Activated CD8-positive, alpha-beta T cell treated with anti-CD3 and anti-CD28 coated beads for 36 hours (primary cell): ENCODE measurements around the gene CTSC. TPM values are rescaled to one million over a fixed set of nuclear protein-coding genes. Genes with fewer than 3 reads are reported as not detected.

Source experiments
- ATAC-seq: fragments of 200-7000 bp; cut with Tn5 transposase; one replicate; pipeline ENCODE4 v1.10.0; 2021; ENCODE audit warnings: mild to moderate bottlenecking, moderate library complexity
- CTCF ChIA-PET: fragments of 350-600 bp; sonication (Branson Sonifier 250); formaldehyde crosslinking; loops from one replicate; lab custom pipeline; 2021; ENCODE audit warnings: antibody characterized with exemption; lab: Charles Lee
- POLR2A ChIA-PET: fragments of 350-600 bp; sonication (Branson Sonifier 250); formaldehyde crosslinking; loops from one replicate; lab custom pipeline; 2021; ENCODE audit warnings: antibody characterized with exemption; lab: Charles Lee
- DNase-seq: peaks from one replicate; pipeline ENCODE4 v3.0.0-alpha.2; 2020
- H3K27ac Mint-ChIP-seq: one replicate; pipeline ENCODE4 v1.8.0; 2021; ENCODE audit warnings: mild to moderate bottlenecking, mixed read lengths
- H3K27me3 Mint-ChIP-seq: one replicate; pipeline ENCODE4 v1.8.0; 2021; ENCODE audit warnings: mixed read lengths
- H3K36me3 Mint-ChIP-seq: one replicate; pipeline ENCODE4 v1.8.0; 2021; ENCODE audit warnings: low read depth, mixed read lengths
- H3K4me1 Mint-ChIP-seq: one replicate; pipeline ENCODE4 v1.8.0; 2021; ENCODE audit warnings: low read depth, mixed read lengths
- H3K4me3 Mint-ChIP-seq: one replicate; pipeline ENCODE4 v1.8.0; 2021; ENCODE audit warnings: mild to moderate bottlenecking, moderate library complexity, mixed read lengths
- H3K9me3 Mint-ChIP-seq: one replicate; pipeline ENCODE4 v1.8.0; 2021; ENCODE audit warnings: mixed read lengths
- intact Hi-C: fragments of 100-400 bp; cut with micrococcal nuclease; formaldehyde crosslinking; loops from one replicate; pipeline ENCODE4 v1.10.0; 2022
- total RNA-seq, 2 experiments: library from RNA; stranded (reverse); gene quantifications; one replicate each; pipeline ENCODE4 v1.2.3, GENCODE V29; 2021
- TF ChIP-seq, protein P1 (sequence below): fragments of 200-600 bp; IDR thresholded peaks from one replicate; pipeline ENCODE4 v1.8.0; 2022; ENCODE audit warnings: antibody characterized with exemption, mild to moderate bottlenecking

The CTSC gene
- total RNA-seq, 2 experiments from 2014 or later: 59.8 to 70.0 TPM

DNA sequence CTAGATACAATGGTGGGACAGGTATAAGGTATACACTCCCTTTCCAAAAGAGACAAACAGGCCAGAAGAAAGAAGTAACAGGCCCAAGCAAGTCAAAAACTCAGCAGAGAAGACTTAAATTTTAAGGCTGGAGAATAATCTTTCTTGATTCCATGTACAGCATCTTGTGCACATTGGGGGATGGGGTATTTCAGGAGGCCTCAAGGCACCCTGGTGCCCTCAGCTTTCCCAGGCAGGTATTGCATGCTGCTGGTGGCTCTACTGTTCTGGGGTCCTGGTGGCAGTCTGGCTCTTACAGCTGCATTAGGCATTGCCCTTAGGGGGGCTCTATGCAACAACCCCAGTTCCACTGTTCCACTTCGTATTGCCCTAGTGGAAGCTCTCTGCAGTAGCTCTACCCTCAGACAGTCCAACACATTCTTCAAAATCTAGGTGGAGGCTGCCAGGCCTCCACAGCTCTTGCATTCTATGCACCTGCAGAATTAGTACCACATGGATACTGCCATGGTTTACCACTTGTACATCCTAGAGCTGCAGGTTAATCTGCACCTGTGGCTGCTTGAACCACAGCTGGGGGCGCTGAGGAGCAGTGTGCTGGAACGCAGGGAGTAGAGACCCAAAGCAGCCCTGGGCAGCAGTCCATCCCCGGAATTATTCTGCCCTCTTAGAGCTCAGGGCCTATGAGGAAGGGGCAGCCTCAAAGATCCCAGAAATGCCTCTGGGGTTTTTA is 4.2 kb upstream of the CTSC start:
- H3K4me3 Mint-ChIP-seq: no peak overlapping the region
- TF ChIP-seq, protein P1, sequence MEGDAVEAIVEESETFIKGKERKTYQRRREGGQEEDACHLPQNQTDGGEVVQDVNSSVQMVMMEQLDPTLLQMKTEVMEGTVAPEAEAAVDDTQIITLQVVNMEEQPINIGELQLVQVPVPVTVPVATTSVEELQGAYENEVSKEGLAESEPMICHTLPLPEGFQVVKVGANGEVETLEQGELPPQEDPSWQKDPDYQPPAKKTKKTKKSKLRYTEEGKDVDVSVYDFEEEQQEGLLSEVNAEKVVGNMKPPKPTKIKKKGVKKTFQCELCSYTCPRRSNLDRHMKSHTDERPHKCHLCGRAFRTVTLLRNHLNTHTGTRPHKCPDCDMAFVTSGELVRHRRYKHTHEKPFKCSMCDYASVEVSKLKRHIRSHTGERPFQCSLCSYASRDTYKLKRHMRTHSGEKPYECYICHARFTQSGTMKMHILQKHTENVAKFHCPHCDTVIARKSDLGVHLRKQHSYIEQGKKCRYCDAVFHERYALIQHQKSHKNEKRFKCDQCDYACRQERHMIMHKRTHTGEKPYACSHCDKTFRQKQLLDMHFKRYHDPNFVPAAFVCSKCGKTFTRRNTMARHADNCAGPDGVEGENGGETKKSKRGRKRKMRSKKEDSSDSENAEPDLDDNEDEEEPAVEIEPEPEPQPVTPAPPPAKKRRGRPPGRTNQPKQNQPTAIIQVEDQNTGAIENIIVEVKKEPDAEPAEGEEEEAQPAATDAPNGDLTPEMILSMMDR: no peak
- intact Hi-C loops: no loop called here
- H3K27ac Mint-ChIP-seq: no peak overlapping the region
- ATAC-seq (no peak), DNase-seq (peak; percentile 22)
- H3K27me3 Mint-ChIP-seq: no peaks in the 10 kb centered on the region
- peaks cover 3% of the 10 kb centered on the region for H3K36me3 Mint-ChIP-seq
- peaks cover 35% of the 10 kb centered on the region for H3K4me1 Mint-ChIP-seq
- ChIA-PET CTCF (interaction anchor here (3.0 kb wide), 1 partner anchor 12 kb away, joined by 10 read pairs; no protein-coding TSS in a partner anchor), POLR2A (no interaction called here)
- no peaks in the 10 kb centered on the region for H3K9me3 Mint-ChIP-seq

DNA sequence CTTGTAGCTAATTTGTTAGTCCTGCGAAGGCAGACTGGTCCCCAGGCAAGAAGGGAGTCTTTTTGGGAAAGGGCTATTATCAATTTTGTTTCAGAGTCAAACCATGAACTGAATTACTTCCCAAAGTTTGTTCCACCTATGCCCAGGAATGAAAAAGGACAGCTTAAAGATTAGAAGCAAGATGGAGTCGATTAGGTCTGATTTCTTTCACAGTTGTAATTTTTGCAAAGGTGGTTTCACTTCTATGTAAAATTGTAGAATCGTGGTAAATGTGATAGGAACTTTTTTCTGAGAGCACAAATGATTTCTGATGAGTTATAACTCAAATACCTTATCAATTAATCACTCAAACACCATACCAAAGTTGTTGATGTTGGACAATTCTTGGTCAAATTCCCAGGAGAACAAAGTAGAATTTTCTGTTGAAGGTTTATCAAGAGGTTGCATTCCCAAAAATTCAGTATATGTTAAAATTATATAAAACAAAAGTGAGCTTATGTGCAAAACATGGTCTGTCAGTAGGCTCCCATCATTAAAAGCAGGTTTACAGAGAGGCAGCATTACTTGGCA is 2.9 kb upstream of the CTSC start:
- CTCF ChIA-PET: interaction anchor here (3.0 kb wide), 1 partner anchor 13 kb away, joined by 10 read pairs; no protein-coding TSS in a partner anchor
- Mint-ChIP-seq H3K4me1 (peaks cover 33% of the 10 kb centered on the region), H3K36me3 (peaks cover 8% of the 10 kb centered on the region), H3K4me3 (no peak overlapping the region), H3K27me3 (no peaks in the 10 kb centered on the region), H3K27ac (no peak overlapping the region), H3K9me3 (no peaks in the 10 kb centered on the region)
- DNase-seq (no peak), ATAC-seq (no peak)
- intact Hi-C loops: no loop called here
- POLR2A ChIA-PET: no interaction called here
- TF ChIP-seq, protein P1: no peak

DNA sequence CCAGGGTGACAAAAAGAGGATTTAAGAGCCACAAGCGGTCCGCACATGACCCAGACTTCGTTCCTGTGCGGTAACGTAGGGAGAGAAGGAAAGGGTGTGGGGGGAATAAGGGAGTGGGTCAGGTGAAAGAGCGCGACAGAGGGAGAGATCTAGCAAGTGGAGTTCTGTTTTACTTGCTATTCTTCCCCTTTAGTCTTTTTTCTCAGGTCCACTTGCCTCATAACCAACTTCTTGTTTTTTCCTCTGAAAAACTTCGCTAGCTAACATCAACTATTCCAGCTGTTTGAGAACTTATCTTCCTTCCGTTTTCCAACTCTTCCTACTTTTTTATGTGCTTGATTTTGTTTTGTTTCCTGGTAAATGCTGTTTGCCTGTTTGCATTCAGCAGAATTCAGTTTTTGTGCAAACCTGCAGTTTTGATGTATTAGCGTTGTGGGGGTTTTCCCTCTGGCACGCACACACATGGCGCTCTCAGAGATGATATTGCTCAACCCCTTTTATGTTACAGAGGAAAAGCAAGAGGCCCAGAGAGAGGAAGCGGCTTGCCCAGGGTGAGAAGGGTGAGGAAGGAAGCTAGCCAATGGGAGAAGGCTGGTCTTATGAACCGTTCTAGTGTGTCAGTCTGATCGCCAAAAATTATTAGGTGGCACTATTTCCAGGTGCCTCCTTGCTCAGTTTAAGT is 592 bp upstream of the CTSC start:
- Mint-ChIP-seq H3K4me3 (peak overlapping the region; percentile 86), H3K27ac (peak overlapping the region; percentile 97), H3K9me3 (no peaks in the 10 kb centered on the region), H3K4me1 (peaks cover 49% of the 10 kb centered on the region), H3K36me3 (peaks cover 27% of the 10 kb centered on the region), H3K27me3 (no peaks in the 10 kb centered on the region)
- intact Hi-C loops: loop anchor here (1.0 to 10.0 kb wide), 4 partner anchors 17 to 197 kb away; partner anchors contain the start of gene RAB38
- ChIA-PET POLR2A (interaction anchor here (0.7 to 3.5 kb wide), 10 partner anchors 10 to 161 kb away, joined by 3 to 23 read pairs (median 6); no protein-coding TSS in a partner anchor), CTCF (interaction anchor here (1.0 to 1.5 kb wide), 3 partner anchors 201 to 214 kb away, joined by 3 to 4 read pairs (median 3); no protein-coding TSS in a partner anchor)
- TF ChIP-seq, protein P1: no peak
- ATAC-seq (peak; percentile 70), DNase-seq (peak; percentile 78)

DNA sequence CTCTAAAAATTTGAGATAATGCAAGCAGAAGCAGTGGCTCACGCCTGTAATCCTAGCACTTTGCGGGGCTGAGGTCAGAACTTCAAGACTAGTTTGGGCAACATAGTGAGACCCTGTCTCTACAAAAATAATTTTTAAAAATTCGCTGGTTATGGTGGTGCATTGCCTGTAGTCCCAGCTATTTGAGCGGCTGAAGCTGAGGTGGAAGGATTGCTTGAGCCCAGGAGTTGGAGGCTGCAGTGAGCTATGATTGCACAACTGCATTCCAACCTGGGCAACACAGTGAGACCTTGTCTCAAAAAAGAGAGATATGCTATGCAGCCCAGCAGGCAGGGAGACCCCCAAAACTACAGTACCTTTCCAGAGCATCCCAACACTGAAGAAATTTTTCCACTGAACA is 2.3 kb downstream of the CTSC start:
- Mint-ChIP-seq H3K4me3 (peak overlapping the region; percentile 86), H3K27me3 (no peaks in the 10 kb centered on the region), H3K27ac (peak overlapping the region; percentile 63), H3K36me3 (peaks cover 49% of the 10 kb centered on the region), H3K4me1 (peaks cover 62% of the 10 kb centered on the region), H3K9me3 (no peaks in the 10 kb centered on the region)
- DNase-seq (peak; percentile 4), ATAC-seq (no peak)
- POLR2A ChIA-PET: interaction anchor here (2.8 to 3.4 kb wide), 2 partner anchors 10 to 19 kb away, joined by 11 to 21 read pairs; no protein-coding TSS in a partner anchor
- CTCF ChIA-PET: no interaction called here
- intact Hi-C loops: loop anchor here (10.0 kb wide), 2 partner anchors 160 to 200 kb away; partner anchors contain the start of gene RAB38
- TF ChIP-seq, protein P1: no peak
